Left ventricle myocardium inferior (tissue), 1 donor: Measurements from ENCODE around the gene MEA1. TPM values are rescaled to one million over a fixed set of nuclear protein-coding genes. Genes with fewer than 3 reads are reported as not detected.
"Not testable (repeated sequence)": the region's sequence is repeated elsewhere in the genome, so short reads cannot be mapped to it uniquely, and the experiment has no call there.

ENCODE experiments used
- DNase-seq: peaks from one replicate; pipeline ENCODE4 v3.0.0-alpha.2; 2020
- H3K27ac ChIP-seq: fragments of 200-600 bp; replicated peaks from 2 replicates; pipeline ENCODE4 v1.8.0; 2021
- H3K27me3 ChIP-seq: fragments of 200-600 bp; 2 replicates; pipeline ENCODE4 v1.8.0; 2021; ENCODE audit warnings: low read depth
- H3K36me3 ChIP-seq: fragments of 200-600 bp; 2 replicates; pipeline ENCODE4 v1.8.0; 2021
- H3K4me1 ChIP-seq: fragments of 200-600 bp; 2 replicates; pipeline ENCODE4 v1.8.0; 2021
- H3K4me3 ChIP-seq: fragments of 200-600 bp; 2 replicates; pipeline ENCODE4 v1.8.0; 2021; ENCODE audit warnings: mild to moderate bottlenecking, moderate library complexity
- H3K9me3 ChIP-seq: fragments of 200-600 bp; replicated peaks from 2 replicates; pipeline ENCODE4 v1.8.0; 2021
- intact Hi-C: fragments of 100-400 bp; cut with micrococcal nuclease; formaldehyde crosslinking; loops from one replicate; pipeline ENCODE4 v1.11.0; 2022
- total RNA-seq: library from RNA; stranded (reverse); fragmentation: NEBNext Ultra II Directional; extraction: Animal tissue kit (Norgen Biotek cat#: 25700); gene quantifications from one replicate; pipeline ENCODE4 v1.2.1, GENCODE V29; 2021
- TF ChIP-seq, protein P1 (sequence below): fragments of 200-600 bp; IDR thresholded peaks from 2 replicates; pipeline ENCODE4 v1.8.0; 2021; ENCODE audit warnings: antibody characterized with exemption, mild to moderate bottlenecking, borderline replicate concordance
- donor health status: DM: no; HTN: yes; CAD: no; lungs with severe emphysema.

The MEA1 gene
- total RNA-seq, 1 donor from 2014 or later = 32.6 TPM

- TF ChIP-seq, protein P1, sequence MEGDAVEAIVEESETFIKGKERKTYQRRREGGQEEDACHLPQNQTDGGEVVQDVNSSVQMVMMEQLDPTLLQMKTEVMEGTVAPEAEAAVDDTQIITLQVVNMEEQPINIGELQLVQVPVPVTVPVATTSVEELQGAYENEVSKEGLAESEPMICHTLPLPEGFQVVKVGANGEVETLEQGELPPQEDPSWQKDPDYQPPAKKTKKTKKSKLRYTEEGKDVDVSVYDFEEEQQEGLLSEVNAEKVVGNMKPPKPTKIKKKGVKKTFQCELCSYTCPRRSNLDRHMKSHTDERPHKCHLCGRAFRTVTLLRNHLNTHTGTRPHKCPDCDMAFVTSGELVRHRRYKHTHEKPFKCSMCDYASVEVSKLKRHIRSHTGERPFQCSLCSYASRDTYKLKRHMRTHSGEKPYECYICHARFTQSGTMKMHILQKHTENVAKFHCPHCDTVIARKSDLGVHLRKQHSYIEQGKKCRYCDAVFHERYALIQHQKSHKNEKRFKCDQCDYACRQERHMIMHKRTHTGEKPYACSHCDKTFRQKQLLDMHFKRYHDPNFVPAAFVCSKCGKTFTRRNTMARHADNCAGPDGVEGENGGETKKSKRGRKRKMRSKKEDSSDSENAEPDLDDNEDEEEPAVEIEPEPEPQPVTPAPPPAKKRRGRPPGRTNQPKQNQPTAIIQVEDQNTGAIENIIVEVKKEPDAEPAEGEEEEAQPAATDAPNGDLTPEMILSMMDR = no peak
- intact Hi-C loops = no loop called here
- Histone ChIP-seq H3K4me1 (no peaks in the 10 kb centered on the region), H3K36me3 (peaks cover 72% of the 10 kb centered on the region), H3K4me3 (no peak overlapping the region), H3K9me3 (no peaks in the 10 kb centered on the region), H3K27ac (no peak overlapping the region), H3K27me3 (no peaks in the 10 kb centered on the region)
- no peak for DNase-seq
Observed at GRCh38 chr6:43043310-43043709, 29.6 kb upstream of the MEA1 start.

- H3K27me3 ChIP-seq, H3K27ac ChIP-seq, DNase-seq, H3K4me3 ChIP-seq, H3K9me3 ChIP-seq, intact Hi-C loops: not testable (repeated sequence)
- Histone ChIP-seq H3K4me1 (peaks cover 15% of the 10 kb centered on the region), H3K36me3 (peaks cover 65% of the 10 kb centered on the region)
Observed at GRCh38 chr6:43041475-43041874, 27.7 kb upstream of the MEA1 start.

- intact Hi-C loops = no loop called here
- no peak overlapping the region for H3K4me3 ChIP-seq
- no peaks in the 10 kb centered on the region for H3K27me3 ChIP-seq
- H3K4me1 ChIP-seq = peaks cover 20% of the 10 kb centered on the region
- no peak overlapping the region for H3K27ac ChIP-seq
- H3K36me3 ChIP-seq = peaks cover 59% of the 10 kb centered on the region
- TF ChIP-seq, protein P1 = no peak
- no peaks in the 10 kb centered on the region for H3K9me3 ChIP-seq
- no peak for DNase-seq
Observed at GRCh38 chr6:43040542-43041257, 27.0 kb upstream of the MEA1 start.

GRCh38 chr6:43038727-43039126 is 25.0 kb upstream of the MEA1 start:
- H3K36me3 ChIP-seq = peaks cover 52% of the 10 kb centered on the region
- TF ChIP-seq, protein P1 = no peak
- H3K4me1 ChIP-seq = peaks cover 27% of the 10 kb centered on the region
- no peak overlapping the region for H3K4me3 ChIP-seq
- intact Hi-C loops = no loop called here
- H3K27me3 ChIP-seq = no peaks in the 10 kb centered on the region
- H3K27ac ChIP-seq = no peak overlapping the region
- no peaks in the 10 kb centered on the region for H3K9me3 ChIP-seq
- no peak for DNase-seq

DNA sequence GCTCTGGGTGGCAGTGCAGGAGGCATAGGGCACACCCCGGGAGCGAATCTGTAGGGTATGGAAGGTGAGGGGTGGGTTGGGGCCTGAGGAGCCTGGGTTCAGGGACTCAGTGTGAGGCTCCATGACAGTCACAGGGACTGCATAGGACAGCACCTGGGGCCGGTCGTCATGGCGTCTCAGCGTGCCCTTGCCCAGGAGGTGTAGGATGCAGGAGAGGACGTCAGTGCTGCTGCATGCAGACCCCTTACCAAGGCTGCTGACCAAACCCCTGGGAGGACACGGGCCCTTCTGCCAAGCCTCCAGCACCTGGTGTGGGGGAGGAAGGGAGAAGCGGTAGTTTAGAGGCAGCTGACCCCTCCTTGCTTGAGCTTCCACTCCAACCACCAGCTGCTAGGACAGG is 24.0 kb upstream of the MEA1 start:
- Histone ChIP-seq H3K36me3 (peaks cover 43% of the 10 kb centered on the region), H3K9me3 (no peaks in the 10 kb centered on the region), H3K4me3 (no peak overlapping the region), H3K27ac (peak overlapping the region; percentile 83), H3K27me3 (no peaks in the 10 kb centered on the region), H3K4me1 (peaks cover 27% of the 10 kb centered on the region)
- no peak for DNase-seq
- TF ChIP-seq, protein P1 = no peak
- intact Hi-C loops = no loop called here

- Histone ChIP-seq H3K4me3 (no peak overlapping the region), H3K4me1 (peaks cover 27% of the 10 kb centered on the region), H3K27ac (peak overlapping the region; percentile 83), H3K36me3 (peaks cover 38% of the 10 kb centered on the region), H3K27me3 (no peaks in the 10 kb centered on the region), H3K9me3 (no peaks in the 10 kb centered on the region)
- TF ChIP-seq, protein P1 = no peak
- no peak for DNase-seq
- intact Hi-C loops = no loop called here
Observed at GRCh38 chr6:43037197-43037596, 23.5 kb upstream of the MEA1 start.
